Keratinocyte (primary cell): ENCODE data around the gene SLC25A21. TPM values are rescaled to one million over a fixed set of nuclear protein-coding genes. Genes with fewer than 3 reads are reported as not detected.
A peak's percentile ranks its signal among the peaks of the same experiment; 100 is the strongest.

Experiments
- DNase-seq: peaks from one replicate; pipeline ENCODE4 v3.0.0-alpha.2; 2011; ENCODE audit warnings: low read depth, missing footprints, low spot score
- FAIRE-seq: peaks from 2 replicates; lab custom pipeline; 2011; peaks lifted over from hg19 to GRCh38; lab: Jason Lieb, UNC
- H2AFZ ChIP-seq: 2 replicates; pipeline ENCODE4 v1.6.0; 2012; ENCODE audit warnings: low read length, control low read depth, inconsistent platforms; ENCODE audit not compliant: control insufficient read depth
- H3K27ac ChIP-seq: 2 replicates; pipeline ENCODE4 v1.5.1; 2011; ENCODE audit warnings: low read length; ENCODE audit not compliant: control insufficient read depth, insufficient read depth
- H3K27me3 ChIP-seq: 3 replicates; pipeline ENCODE4 v1.6.0; 2011; ENCODE audit warnings: low read length; ENCODE audit not compliant: control insufficient read depth, insufficient read depth; ENCODE audit errors: extremely low read depth
- H3K36me3 ChIP-seq, 2 experiments: 2 replicates in 1 of 2; 3 replicates in 1 of 2; pipeline ENCODE4 v1.5.1; 2011; ENCODE audit warnings: low read length in 2 of 2, mild to moderate bottlenecking in 1 of 2; ENCODE audit not compliant: control insufficient read depth in 2 of 2, insufficient read depth in 2 of 2; ENCODE audit errors: extremely low read depth in 1 of 2
- H3K4me1 ChIP-seq: 3 replicates; pipeline ENCODE4 v1.5.1; 2011; ENCODE audit warnings: low read length; ENCODE audit not compliant: control insufficient read depth, insufficient read depth; ENCODE audit errors: extremely low read depth
- H3K4me2 ChIP-seq: 3 replicates; pipeline ENCODE4 v1.6.0; 2011; ENCODE audit warnings: low read depth, low read length; ENCODE audit not compliant: control insufficient read depth, insufficient read depth; ENCODE audit errors: extremely low read depth
- H3K4me3 ChIP-seq, 3 experiments: fragments of 200-600 bp in 1 of 3; sonication (generic) in 1 of 3; 2 replicates in 2 of 3; 3 replicates in 1 of 3; pipeline ENCODE4 v1.5.1; 2011 to 2016; ENCODE audit warnings: low read length in 3 of 3, mild to moderate bottlenecking in 3 of 3, control low read depth in 2 of 3, inconsistent platforms in 1 of 3, low read depth in 1 of 3, mixed read lengths in 1 of 3, mixed run types in 1 of 3, moderate library complexity in 1 of 3; ENCODE audit not compliant: control insufficient read depth in 2 of 3, insufficient read depth in 2 of 3; ENCODE audit errors: extremely low read depth in 1 of 3
- H3K79me2 ChIP-seq: 2 replicates; pipeline ENCODE4 v1.6.0; 2012; ENCODE audit warnings: low read length; ENCODE audit not compliant: control insufficient read depth, insufficient read depth
- H3K9ac ChIP-seq: 3 replicates; pipeline ENCODE4 v1.6.0; 2011; ENCODE audit warnings: low read length; ENCODE audit not compliant: control insufficient read depth, insufficient read depth; ENCODE audit errors: extremely low read depth
- H3K9me1 ChIP-seq: 3 replicates; pipeline ENCODE4 v1.6.0; 2011; ENCODE audit warnings: low read length; ENCODE audit not compliant: control insufficient read depth, insufficient read depth; ENCODE audit errors: extremely low read depth
- H3K9me3 ChIP-seq: 2 replicates; pipeline ENCODE4 v1.5.1; 2012; ENCODE audit warnings: low read depth, low read length; ENCODE audit not compliant: control insufficient read depth
- H4K20me1 ChIP-seq: 3 replicates; pipeline ENCODE4 v1.6.0; 2011; ENCODE audit warnings: low read length; ENCODE audit not compliant: control insufficient read depth, insufficient read depth; ENCODE audit errors: extremely low read depth
- EZH2 ChIP-seq: IDR thresholded peaks from one replicate; pipeline ENCODE4 v1.6.1; 2012; ENCODE audit warnings: inconsistent platforms, mild to moderate bottlenecking, low read length, moderate library complexity
- dilution Hi-C: fragments of 300-500 bp; cut with MboI; formaldehyde crosslinking; loops from one replicate; pipeline ENCODE4 v1.7.0; 2020; ENCODE audit warnings: low sequenced_read_pairs; ENCODE audit not compliant: extremely low pct_ligation_motif_present
- polyA plus RNA-seq, 5 experiments: library from polyadenylated mRNA; depleted of rRNA in 3 of 5; stranded (reverse) in 3 of 5; stranded (forward) in 1 of 5; unstranded in 1 of 5; fragments of >200 nt; gene quantifications; 1 replicate in 1 of 5; 2 replicates in 3 of 5; 3 replicates in 1 of 5; pipeline versions ENCODE4 v1.2.1 to v1.2.3, GENCODE V29; 2011 to 2012; ENCODE audit warnings: missing spikeins in 2 of 5, low read depth in 1 of 5, low replicate concordance in 1 of 5
- TF ChIP-seq, protein P1 (sequence below), 3 experiments: IDR thresholded peaks in 1 of 3; conservative IDR thresholded peaks in 1 of 3; optimal IDR thresholded peaks in 1 of 3; 2 replicates in 2 of 3; 3 replicates in 1 of 3; pipeline versions ENCODE3 to v1.5.1; 2011; ENCODE audit warnings: low read length in 3 of 3, mild to moderate bottlenecking in 3 of 3, moderate library complexity in 2 of 3, control low read depth in 1 of 3, inconsistent platforms in 1 of 3; ENCODE audit not compliant: insufficient read depth in 2 of 3; ENCODE audit errors: extremely low read depth in 1 of 3

The SLC25A21 gene
- polyA plus RNA-seq, 1 donor (not counting 4 experiments of a cell fraction or from before 2014, with no cell fraction given), result 0.66 TPM

DNA sequence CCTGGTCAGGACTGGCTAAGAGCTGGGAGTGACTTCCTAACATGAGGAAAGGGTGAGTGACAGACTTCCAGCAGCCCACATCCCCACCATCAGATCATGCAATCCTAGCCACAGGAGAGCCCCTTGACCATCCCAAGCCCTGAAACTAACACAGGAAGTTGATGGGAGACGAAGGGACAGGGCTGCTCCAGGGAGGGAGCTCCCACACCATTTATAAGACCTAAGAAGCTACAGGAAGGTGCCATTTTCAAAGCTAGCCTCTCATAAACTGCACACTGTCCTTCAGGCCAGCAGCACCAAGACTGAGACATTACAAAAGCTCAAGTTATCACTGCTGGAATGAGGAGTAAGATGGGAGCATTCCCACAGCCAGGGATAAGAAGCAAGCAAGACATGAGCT, 19.4 kb downstream of the SLC25A21 start:
- Histone ChIP-seq H3K4me1 (no peaks in the 10 kb centered on the region), H3K9me3 (no peaks in the 10 kb centered on the region), H2AFZ (no peak overlapping the region), H3K4me2 (no peak overlapping the region), H4K20me1 (no peaks in the 10 kb centered on the region), H3K9ac (no peak overlapping the region), H3K79me2 (no peaks in the 10 kb centered on the region), H3K9me1 (no peaks in the 10 kb centered on the region), H3K27ac (no peak overlapping the region), H3K4me3 (no peak overlapping the region), H3K36me3 (no peaks in the 10 kb centered on the region), H3K27me3 (no peaks in the 10 kb centered on the region)
- dilution Hi-C loops, result no loop called here
- FAIRE-seq (no peak), DNase-seq (no peak)
- no peak for TF ChIP-seq EZH2
- TF ChIP-seq, protein P1, sequence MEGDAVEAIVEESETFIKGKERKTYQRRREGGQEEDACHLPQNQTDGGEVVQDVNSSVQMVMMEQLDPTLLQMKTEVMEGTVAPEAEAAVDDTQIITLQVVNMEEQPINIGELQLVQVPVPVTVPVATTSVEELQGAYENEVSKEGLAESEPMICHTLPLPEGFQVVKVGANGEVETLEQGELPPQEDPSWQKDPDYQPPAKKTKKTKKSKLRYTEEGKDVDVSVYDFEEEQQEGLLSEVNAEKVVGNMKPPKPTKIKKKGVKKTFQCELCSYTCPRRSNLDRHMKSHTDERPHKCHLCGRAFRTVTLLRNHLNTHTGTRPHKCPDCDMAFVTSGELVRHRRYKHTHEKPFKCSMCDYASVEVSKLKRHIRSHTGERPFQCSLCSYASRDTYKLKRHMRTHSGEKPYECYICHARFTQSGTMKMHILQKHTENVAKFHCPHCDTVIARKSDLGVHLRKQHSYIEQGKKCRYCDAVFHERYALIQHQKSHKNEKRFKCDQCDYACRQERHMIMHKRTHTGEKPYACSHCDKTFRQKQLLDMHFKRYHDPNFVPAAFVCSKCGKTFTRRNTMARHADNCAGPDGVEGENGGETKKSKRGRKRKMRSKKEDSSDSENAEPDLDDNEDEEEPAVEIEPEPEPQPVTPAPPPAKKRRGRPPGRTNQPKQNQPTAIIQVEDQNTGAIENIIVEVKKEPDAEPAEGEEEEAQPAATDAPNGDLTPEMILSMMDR (optimal IDR thresholded peaks at IDR 0.05 in 1 of 3, IDR thresholded peaks at IDR 0.05 in 1 of 3, conservative IDR thresholded peaks at IDR 0.05 in 1 of 3; ENCODE audit: extremely low read depth in 1 of 3, insufficient read depth in 2 of 3, low read length in 3 of 3), result no peak

DNA sequence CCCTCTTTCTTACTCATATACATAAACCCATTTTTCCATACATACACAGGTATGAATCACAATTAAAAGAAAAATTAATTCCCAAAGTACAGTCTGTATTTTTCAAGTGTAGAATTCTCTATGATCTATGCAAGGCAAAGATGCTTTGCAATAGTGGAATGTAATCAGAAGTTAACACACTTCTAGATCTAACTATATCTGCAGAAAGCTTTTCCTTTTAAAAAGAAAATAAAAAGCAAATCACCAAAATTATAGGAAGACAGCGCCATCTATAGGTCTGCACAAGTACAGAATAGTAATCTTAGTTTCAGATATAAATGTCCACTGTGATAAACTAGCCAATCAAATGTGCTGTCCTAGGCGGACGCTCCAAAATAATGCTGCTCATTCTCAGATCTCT, 22.0 kb downstream of the SLC25A21 start:
- TF ChIP-seq, protein P1 (optimal IDR thresholded peaks at IDR 0.05 in 1 of 3, IDR thresholded peaks at IDR 0.05 in 1 of 3, conservative IDR thresholded peaks at IDR 0.05 in 1 of 3; ENCODE audit: extremely low read depth in 1 of 3, insufficient read depth in 2 of 3, low read length in 3 of 3), result peak in 2 of 3 experiments; percentile 51 to 60
- no peak for TF ChIP-seq EZH2
- H3K4me1 ChIP-seq, result no peaks in the 10 kb centered on the region
- no peak overlapping the region for H3K27ac ChIP-seq
- H3K36me3 ChIP-seq, result no peaks in the 10 kb centered on the region
- no peaks in the 10 kb centered on the region for H3K27me3 ChIP-seq
- no peaks in the 10 kb centered on the region for H3K79me2 ChIP-seq
- H3K4me2 ChIP-seq, result no peak overlapping the region
- no peaks in the 10 kb centered on the region for H3K9me3 ChIP-seq
- FAIRE-seq, result no peak
- no peak overlapping the region for H3K4me3 ChIP-seq
- DNase-seq, result no peak
- H4K20me1 ChIP-seq, result no peaks in the 10 kb centered on the region
- H2AFZ ChIP-seq, result no peak overlapping the region
- dilution Hi-C loops, result no loop called here
- H3K9ac ChIP-seq, result no peak overlapping the region
- H3K9me1 ChIP-seq, result no peaks in the 10 kb centered on the region
